ENCODE data around the gene S100A10.

GRCh38 chr1:151960780-151961513 is 32.7 kb downstream of the S100A10 start:
- TF ChIP-seq, protein P1, sequence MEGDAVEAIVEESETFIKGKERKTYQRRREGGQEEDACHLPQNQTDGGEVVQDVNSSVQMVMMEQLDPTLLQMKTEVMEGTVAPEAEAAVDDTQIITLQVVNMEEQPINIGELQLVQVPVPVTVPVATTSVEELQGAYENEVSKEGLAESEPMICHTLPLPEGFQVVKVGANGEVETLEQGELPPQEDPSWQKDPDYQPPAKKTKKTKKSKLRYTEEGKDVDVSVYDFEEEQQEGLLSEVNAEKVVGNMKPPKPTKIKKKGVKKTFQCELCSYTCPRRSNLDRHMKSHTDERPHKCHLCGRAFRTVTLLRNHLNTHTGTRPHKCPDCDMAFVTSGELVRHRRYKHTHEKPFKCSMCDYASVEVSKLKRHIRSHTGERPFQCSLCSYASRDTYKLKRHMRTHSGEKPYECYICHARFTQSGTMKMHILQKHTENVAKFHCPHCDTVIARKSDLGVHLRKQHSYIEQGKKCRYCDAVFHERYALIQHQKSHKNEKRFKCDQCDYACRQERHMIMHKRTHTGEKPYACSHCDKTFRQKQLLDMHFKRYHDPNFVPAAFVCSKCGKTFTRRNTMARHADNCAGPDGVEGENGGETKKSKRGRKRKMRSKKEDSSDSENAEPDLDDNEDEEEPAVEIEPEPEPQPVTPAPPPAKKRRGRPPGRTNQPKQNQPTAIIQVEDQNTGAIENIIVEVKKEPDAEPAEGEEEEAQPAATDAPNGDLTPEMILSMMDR (conservative IDR thresholded peaks at IDR 0.05; ENCODE audit: low read length), result no peak
- TF ChIP-seq EZH2phosphoT487 (IDR thresholded peaks at IDR 0.05; ENCODE audit: borderline replicate concordance, low read depth, low read length), result no peak

All from OCI-LY7 (cell line).